ENCODE results near the gene OAF. TPM values are rescaled to one million over a fixed set of nuclear protein-coding genes. Genes with fewer than 3 reads are reported as not detected.
"Not testable (repeated sequence)": the region's sequence is repeated elsewhere in the genome, so short reads cannot be mapped to it uniquely, and the experiment has no call there.

OAF gene
- total RNA-seq, 1 experiment from 2014 or later: 25.0 TPM

- peak; percentile 36 for DNase-seq (ENCODE audit: low spot score)
- BruUV-seq (replicated peaks): no TSS peak
These were observed 61.5 kb downstream of the OAF start for GRCh38 chr11:120272303-120272702.

GRCh38 chr11:120273432-120273831 lies 62.6 kb downstream of the OAF start:
- POLR2A ChIA-PET (ENCODE audit: low non-redundant PET): no interaction called here

More at GRCh38 chr11:120272303-120272702, 61.5 kb downstream of the OAF start:
- Histone ChIP-seq H3K4me3 (ENCODE audit: low read depth, low read length, poor library complexity, severe bottlenecking) (no peak overlapping the region), H3K27ac (ENCODE audit: low read depth, low read length, poor library complexity, severe bottlenecking) (no peak overlapping the region), H3K9me3 (ENCODE audit: low read depth, low read length, poor library complexity, severe bottlenecking) (no peaks in the 10 kb centered on the region), H3K4me1 (ENCODE audit: insufficient read depth, low read length, poor library complexity, severe bottlenecking) (no peaks in the 10 kb centered on the region), H3K27me3 (replicated peaks; ENCODE audit: insufficient read depth, low read depth, low read length, poor library complexity) (peaks cover 8% of the 10 kb centered on the region), H3K36me3 (ENCODE audit: insufficient read depth, low read length, poor library complexity, severe bottlenecking) (no peaks in the 10 kb centered on the region)
- TF ChIP-seq EZH2 (IDR thresholded peaks at IDR 0.05; ENCODE audit: borderline replicate concordance, low read depth, low read length, poor library complexity, severe bottlenecking): no peak
- TF ChIP-seq, protein P1, sequence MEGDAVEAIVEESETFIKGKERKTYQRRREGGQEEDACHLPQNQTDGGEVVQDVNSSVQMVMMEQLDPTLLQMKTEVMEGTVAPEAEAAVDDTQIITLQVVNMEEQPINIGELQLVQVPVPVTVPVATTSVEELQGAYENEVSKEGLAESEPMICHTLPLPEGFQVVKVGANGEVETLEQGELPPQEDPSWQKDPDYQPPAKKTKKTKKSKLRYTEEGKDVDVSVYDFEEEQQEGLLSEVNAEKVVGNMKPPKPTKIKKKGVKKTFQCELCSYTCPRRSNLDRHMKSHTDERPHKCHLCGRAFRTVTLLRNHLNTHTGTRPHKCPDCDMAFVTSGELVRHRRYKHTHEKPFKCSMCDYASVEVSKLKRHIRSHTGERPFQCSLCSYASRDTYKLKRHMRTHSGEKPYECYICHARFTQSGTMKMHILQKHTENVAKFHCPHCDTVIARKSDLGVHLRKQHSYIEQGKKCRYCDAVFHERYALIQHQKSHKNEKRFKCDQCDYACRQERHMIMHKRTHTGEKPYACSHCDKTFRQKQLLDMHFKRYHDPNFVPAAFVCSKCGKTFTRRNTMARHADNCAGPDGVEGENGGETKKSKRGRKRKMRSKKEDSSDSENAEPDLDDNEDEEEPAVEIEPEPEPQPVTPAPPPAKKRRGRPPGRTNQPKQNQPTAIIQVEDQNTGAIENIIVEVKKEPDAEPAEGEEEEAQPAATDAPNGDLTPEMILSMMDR (conservative IDR thresholded peaks at IDR 0.05; ENCODE audit: low read depth, low read length): no peak
- ChIA-PET POLR2A (ENCODE audit: low non-redundant PET) (no interaction called here), CTCF (no interaction called here)
- intact Hi-C loops (cut with micrococcal nuclease; ENCODE audit: unreplicated experiment): no loop called here

GRCh38 chr11:120273956-120274355 lies 63.1 kb downstream of the OAF start:
- H3K27ac ChIP-seq (ENCODE audit: low read depth, low read length, poor library complexity, severe bottlenecking); CTCF ChIA-PET; DNase-seq (ENCODE audit: low spot score); H3K27me3 ChIP-seq (replicated peaks; ENCODE audit: insufficient read depth, low read depth, low read length, poor library complexity); BruUV-seq (replicated peaks); H3K36me3 ChIP-seq (ENCODE audit: insufficient read depth, low read length, poor library complexity, severe bottlenecking); H3K4me3 ChIP-seq (ENCODE audit: low read depth, low read length, poor library complexity, severe bottlenecking); intact Hi-C loops (cut with micrococcal nuclease; ENCODE audit: unreplicated experiment); H3K9me3 ChIP-seq (ENCODE audit: low read depth, low read length, poor library complexity, severe bottlenecking); H3K4me1 ChIP-seq (ENCODE audit: insufficient read depth, low read length, poor library complexity, severe bottlenecking); POLR2A ChIA-PET (ENCODE audit: low non-redundant PET): not testable (repeated sequence)

More at GRCh38 chr11:120273432-120273831, 62.6 kb downstream of the OAF start:
- intact Hi-C loops (cut with micrococcal nuclease; ENCODE audit: unreplicated experiment): no loop called here
- CTCF ChIA-PET: no interaction called here
- H3K4me1 ChIP-seq (ENCODE audit: insufficient read depth, low read length, poor library complexity, severe bottlenecking): no peaks in the 10 kb centered on the region
- H3K27ac ChIP-seq (ENCODE audit: low read depth, low read length, poor library complexity, severe bottlenecking): no peak overlapping the region
- no peaks in the 10 kb centered on the region for H3K36me3 ChIP-seq (ENCODE audit: insufficient read depth, low read length, poor library complexity, severe bottlenecking)
- H3K9me3 ChIP-seq (ENCODE audit: low read depth, low read length, poor library complexity, severe bottlenecking): no peaks in the 10 kb centered on the region
- DNase-seq (ENCODE audit: low spot score): no peak
- H3K27me3 ChIP-seq (replicated peaks; ENCODE audit: insufficient read depth, low read depth, low read length, poor library complexity): peaks cover 8% of the 10 kb centered on the region
- TF ChIP-seq, protein P1 (conservative IDR thresholded peaks at IDR 0.05; ENCODE audit: low read depth, low read length): no peak
- TF ChIP-seq EZH2 (IDR thresholded peaks at IDR 0.05; ENCODE audit: borderline replicate concordance, low read depth, low read length, poor library complexity, severe bottlenecking): no peak
- no TSS peak for BruUV-seq (replicated peaks)
- H3K4me3 ChIP-seq (ENCODE audit: low read depth, low read length, poor library complexity, severe bottlenecking): no peak overlapping the region

DNA sequence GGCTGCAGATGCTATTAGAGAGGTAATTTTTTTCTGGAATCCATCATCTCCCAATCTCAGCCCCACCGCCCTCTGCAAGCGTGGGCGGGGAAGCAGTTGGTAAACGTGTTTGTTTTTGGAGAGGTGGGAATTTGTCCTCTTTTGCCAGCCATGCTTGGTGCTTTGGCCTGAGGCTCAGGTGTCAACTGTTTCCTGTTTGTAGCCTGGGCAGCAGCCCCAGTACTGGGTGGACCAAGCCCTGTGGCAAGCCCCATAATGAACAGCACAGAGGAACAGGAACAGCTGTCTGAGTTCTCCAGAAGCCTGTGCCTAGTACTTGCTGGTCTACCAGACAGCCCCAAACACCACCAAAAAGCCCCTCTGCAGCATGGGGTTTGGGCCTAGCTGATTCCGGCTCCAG lies 68.7 kb downstream of the OAF start:
- ChIA-PET CTCF (no interaction called here), POLR2A (ENCODE audit: low non-redundant PET) (no interaction called here)
- Histone ChIP-seq H3K9me3 (ENCODE audit: low read depth, low read length, poor library complexity, severe bottlenecking) (no peaks in the 10 kb centered on the region), H3K27me3 (replicated peaks; ENCODE audit: insufficient read depth, low read depth, low read length, poor library complexity) (no peaks in the 10 kb centered on the region), H3K27ac (ENCODE audit: low read depth, low read length, poor library complexity, severe bottlenecking) (no peak overlapping the region), H3K4me1 (ENCODE audit: insufficient read depth, low read length, poor library complexity, severe bottlenecking) (no peaks in the 10 kb centered on the region), H3K36me3 (ENCODE audit: insufficient read depth, low read length, poor library complexity, severe bottlenecking) (no peaks in the 10 kb centered on the region), H3K4me3 (ENCODE audit: low read depth, low read length, poor library complexity, severe bottlenecking) (no peak overlapping the region)
- DNase-seq (ENCODE audit: low spot score): no peak
- TF ChIP-seq, protein P1 (conservative IDR thresholded peaks at IDR 0.05; ENCODE audit: low read depth, low read length): no peak
- TF ChIP-seq EZH2 (IDR thresholded peaks at IDR 0.05; ENCODE audit: borderline replicate concordance, low read depth, low read length, poor library complexity, severe bottlenecking): no peak
- no TSS peak for BruUV-seq (replicated peaks)
- intact Hi-C loops (cut with micrococcal nuclease; ENCODE audit: unreplicated experiment): no loop called here

All from A673 (cell line).